Stimulated activated CD8-positive, alpha-beta memory T cell treated with anti-CD3 and anti-CD28 coated beads, Interleukin-2, amount 100 ng/mL, for 48 hours (primary cell): ENCODE data around the gene TTC7B.

Experiments
- DNase-seq, 2 donors: peaks; one replicate each; pipeline ENCODE4 v3.0.0-alpha.2; 2020; ENCODE audit warnings: low read depth in 2 of 2

TTC7B gene

DNA sequence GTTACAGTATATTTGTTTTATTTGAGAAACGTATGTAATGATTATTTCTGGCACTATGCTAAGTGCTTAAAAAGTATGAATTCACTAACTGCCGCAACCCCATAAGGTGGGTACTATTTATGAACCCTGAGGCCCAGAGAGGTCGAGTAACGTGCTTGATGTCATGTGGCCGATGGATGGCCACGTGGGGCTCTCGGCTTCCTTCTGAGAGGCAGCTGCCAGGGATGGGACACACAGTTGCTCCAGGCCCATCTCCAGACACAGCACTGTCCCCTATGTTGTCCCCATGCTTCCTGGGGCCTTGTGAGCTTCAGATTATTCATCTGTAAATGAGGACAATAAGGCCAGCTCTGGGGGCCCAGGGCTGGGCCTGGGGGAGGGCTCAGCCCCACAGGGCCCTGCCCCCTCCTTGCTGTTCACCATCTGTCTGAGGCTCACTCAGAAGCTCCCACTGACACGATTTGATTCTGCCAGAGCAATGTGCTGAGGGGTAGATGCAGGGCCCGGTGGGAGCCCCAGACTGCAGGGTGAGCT lies 304.4 kb downstream of the TTC7B start:
- DNase-seq = no peak

DNA sequence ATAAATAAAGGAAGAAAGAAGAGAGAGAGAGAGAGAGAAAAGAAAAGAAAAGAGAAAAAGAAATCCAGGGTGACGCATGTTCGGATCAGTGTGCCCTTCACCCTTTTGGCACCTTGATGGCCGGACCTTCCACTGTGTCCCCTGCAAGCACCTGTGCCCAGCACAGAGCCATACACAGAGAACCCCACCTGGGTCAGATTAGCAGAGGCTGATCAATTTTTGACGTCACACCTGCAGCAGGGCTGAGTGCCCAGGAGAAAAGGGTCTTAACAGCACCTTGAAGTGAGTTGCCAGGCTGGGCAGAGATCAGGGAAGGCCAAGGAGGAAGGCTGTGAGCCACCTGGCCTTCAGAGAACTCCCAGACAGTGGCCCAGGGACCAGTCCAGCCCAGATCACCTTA lies 305.0 kb downstream of the TTC7B start:
- DNase-seq = no peak

DNA sequence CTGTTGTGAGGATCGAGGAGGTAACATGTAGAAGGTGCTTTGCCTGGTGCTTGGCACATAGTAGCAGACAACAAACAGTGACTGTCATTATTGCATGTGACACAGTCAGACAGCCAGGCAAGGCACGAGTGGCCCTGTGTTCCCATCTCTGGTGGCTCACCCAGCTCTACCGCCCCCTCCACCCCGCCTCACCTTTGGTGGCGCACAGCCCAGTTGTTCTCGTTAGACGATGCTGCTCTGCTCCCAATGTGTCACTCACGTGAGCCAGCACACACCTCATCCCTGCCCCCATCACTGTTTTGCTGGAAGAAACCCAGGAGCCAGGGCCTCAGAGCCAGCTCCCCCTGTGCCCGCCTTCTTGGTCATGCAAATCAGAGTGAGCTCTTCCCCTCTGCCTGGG lies 306.1 kb downstream of the TTC7B start:
- no peak for DNase-seq

DNA sequence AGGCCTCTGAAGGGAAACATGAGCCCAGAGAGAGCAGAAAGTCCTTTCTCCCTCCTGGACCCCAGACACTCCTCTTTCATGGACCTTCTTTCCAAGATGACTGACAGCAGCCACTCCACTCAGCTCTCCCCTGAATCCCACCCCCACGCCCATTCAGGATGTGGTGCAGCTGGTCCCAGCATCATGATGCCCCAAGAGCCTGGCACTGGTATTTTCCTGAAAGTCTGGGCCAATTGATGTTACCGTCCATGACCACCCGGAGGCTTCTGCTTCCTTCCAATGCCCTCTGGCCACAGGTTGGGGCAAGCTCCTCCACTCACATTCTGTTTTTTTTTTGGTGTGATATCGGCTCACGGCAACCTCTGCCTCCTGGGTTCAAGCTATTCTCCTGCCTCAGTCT lies 306.8 kb downstream of the TTC7B start:
- no peak for DNase-seq

DNA sequence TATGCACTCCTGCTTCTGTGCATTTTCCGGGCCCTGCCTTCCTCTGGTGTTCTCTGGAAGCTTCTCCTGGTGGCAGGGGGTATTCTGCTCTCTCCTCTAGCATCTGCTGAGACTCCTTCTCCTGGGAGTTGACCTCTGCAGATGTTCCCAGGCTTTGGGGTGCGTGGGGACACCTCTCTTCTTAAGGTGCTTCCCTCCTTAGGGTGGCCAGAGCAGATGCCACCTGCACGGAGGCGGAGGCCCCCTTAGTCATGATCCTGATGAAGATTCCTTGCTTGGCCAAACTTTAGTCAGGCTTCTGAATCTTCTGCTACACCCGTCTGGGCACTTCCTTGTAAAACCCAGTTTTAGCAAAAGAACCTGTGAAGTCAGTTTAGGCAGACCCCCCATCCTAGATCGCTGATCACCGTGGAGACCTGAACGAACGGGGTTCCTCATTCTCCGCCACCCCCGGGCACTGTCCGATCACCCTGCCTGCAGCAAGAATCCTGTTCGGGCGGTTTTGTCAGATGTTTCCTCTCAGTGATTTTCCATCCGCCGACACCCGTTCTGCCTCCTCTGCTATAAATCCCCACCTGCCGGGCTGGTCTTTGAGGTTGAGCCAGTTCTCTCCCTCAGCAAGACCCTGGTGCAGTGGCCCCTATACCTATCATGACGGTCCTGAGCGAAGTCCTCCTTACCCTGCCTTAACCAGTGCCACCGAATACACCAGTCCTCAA lies 307.5 kb downstream of the TTC7B start:
- DNase-seq = no peak

DNA sequence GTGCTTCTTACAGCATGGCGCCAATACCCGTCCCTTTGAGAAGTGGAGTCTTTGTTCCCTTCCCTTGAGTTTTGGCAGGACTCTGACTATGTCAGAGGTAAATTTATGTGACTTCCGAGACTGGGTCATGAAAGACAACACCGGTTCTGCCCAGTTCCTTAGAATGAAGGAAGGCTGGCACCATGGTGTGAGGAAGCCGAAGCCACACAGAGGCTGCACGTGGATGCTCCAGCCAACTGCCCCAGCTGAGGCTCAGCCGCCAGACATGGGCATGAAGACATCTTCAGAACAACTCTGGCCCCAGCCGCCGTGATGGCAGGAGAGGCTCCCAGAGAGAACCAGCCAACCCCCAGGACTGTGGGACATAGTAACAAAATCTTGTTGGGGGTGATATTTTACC lies 308.2 kb downstream of the TTC7B start:
- DNase-seq = no peak

DNA sequence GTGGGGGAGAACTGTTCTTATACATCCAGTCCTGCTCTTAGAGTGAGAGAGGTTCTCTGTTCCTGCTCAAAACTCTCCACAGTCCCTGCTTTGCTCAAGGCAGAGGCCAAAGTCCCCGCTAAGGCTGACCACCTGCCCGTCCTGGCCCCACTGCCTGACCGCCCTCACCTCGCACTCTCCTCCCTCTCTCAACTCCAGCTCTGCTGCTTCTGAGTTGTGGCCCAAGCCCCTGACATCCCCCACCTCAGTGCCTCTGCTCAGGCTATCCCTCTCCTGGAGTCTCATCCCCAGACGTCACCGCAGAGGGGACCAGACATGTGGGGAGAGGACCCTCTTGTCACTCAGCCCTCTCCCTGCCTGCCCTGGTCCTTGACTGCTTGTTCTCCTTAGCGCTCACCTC lies 308.8 kb downstream of the TTC7B start:
- no peak for DNase-seq

DNA sequence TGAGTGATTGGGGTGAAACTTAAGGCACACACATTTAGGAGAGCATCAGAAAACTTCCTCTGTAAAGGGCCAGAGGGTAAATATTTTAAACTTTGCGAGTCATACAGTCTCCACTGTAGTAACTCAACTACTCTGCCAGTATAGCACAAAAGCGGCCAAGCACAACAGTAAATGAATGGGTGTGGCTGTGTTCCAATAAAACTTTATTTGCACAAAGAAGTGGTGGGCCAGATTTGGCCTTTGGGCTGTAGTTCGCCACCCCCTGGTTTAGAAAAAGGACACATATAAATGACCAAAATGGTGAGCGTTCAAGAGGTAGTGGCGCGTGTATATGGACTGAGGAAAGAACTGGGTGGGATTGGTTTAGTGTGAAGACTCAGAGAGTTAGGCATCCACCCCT lies 309.5 kb downstream of the TTC7B start:
- DNase-seq = no peak

DNA sequence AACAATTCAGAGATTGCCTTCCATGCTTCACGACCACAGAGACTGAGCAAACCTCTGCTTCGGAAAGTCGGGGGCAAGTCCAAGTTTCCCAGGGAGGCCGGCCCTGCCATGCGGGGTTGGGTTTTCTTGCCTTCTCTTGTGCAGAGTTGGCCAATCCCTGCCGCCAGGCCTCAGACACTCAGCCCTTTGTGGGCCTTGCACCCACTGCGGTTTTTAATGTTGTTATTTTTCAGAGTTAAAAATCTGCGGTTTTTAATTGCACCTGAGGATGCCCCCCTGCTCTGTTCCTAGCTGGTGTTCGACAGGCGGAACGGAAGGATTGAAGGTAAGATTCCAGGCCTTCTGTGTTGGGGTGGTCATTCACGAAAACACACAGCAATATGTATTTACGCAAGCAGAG lies 310.7 kb downstream of the TTC7B start:
- DNase-seq = no peak

DNA sequence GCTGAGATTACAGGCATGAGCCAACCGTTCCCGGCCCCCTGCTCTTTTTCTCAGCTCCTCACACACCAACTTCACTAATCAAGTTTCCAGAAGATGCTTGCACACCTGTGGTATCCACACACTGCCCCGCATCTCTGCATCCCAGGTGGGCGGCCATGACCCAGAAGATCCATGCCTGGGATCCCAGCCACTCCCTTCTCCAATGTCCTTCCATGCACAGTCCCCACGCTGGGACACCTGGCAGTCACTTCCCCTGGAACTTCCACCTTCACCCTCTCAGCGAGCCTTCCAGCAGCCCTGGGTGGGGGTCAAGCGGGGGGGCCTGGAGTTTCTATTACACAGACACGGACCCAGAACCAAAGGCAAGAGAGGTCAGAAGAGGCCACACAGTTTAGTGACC lies 311.6 kb downstream of the TTC7B start:
- DNase-seq = no peak

DNA sequence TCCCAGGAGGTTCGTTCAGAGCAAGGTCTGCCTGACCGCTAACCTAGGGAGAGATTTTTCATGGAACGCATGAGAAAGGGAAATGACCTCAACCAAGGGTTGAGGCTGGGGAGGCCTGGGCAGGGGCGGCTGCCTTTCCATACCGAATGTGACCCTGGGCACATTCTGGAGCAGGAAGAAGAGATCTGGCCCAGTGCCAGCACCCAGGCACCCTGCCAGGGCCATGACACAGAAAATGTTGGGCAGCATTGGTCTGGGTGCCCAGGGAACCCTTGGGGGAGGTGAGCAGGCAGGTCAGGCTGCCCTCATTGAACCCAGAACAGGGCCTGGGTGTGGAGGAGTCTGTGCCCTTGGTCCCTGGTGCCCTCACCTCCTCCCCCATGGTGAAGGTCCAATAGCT lies 312.6 kb downstream of the TTC7B start:
- DNase-seq = no peak

DNA sequence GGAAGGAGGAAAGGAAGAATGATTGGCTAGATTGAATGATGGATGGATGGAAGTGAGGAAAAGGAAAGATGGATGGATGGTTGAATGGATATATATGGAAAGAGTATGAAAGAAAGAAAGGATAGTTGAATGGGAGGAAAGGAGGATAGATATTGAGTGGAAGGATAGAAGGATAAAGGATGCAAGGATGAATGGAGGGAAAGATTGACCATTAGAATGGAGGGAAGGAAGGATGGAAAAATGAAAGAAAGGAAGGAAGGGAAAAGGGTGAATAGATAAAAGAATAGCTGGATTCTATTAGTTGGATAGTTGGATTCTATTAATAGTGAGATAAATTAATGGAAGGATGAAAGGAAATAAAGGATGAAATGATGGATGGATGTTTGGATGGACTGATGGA lies 313.5 kb downstream of the TTC7B start:
- no peak for DNase-seq

DNA sequence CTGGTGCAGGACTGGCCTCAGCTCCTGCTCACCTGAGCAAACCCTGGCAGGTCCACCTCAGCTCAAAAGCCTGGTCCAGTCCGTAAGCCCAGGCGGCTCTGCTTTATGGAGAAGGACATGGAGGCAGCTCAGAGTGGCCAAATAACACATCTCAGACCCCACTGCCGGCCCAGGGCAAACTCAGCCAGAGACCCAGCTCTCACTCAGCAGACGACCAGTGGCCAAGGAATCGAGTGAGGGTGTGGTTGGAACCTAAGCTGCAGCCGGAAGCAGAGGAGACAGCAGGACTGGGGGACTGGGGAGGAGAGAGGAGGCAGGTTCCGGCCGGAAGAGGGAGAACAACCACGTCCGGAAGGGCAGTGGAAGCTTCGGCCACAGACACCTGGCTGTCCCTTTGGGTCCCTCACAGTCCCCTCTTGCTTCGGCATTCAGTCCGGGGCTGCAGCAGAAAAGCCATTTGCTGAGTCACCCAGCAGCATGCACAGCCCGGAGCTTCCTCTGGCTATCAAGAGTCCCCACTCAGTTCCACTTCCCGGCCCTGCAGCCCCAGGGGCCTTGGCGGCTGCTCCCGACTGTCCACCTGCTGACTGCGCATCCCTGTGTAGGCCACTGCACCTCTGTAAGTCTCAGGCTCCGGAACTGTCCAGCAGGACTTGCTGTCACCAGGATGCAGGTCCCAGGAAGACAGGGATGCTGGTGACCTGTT lies 315.4 kb downstream of the TTC7B start:
- no peak for DNase-seq

DNA sequence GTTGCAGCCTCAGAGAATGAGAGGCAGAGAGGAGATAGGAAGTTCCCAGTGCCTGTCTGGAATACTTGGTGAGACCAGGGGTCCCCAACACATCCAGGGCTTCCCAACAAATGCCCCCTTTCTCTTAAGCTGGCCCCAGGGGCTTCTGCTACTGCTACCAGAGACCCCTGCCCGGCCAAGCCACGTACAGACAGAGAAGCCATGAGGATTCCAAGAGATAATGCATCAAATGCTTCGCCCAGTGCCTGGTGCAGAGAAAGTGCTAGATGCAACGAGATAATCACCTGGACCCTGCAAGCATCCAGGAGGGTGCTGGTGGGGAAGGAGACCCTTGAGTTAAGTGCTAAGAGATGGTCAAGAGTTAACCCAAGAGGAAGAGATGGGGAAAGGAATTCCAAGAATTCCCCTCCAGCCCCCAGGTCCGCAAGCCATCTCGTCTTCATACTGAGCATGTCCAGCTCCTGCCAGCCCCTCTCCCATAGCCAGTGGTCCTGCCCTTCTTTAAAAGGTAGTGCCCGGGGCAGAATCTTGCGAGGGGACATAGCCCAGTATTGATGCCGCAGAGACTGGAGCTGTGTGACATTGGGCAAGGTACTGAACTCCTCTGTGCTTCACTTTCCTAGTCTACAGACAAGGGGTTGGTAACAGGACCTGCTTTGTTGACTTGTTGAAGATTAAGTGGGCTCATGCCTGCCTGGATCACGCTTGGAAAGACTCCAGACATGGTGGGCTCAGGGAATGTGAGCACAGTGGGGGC lies 316.1 kb downstream of the TTC7B start:
- DNase-seq = no peak

DNA sequence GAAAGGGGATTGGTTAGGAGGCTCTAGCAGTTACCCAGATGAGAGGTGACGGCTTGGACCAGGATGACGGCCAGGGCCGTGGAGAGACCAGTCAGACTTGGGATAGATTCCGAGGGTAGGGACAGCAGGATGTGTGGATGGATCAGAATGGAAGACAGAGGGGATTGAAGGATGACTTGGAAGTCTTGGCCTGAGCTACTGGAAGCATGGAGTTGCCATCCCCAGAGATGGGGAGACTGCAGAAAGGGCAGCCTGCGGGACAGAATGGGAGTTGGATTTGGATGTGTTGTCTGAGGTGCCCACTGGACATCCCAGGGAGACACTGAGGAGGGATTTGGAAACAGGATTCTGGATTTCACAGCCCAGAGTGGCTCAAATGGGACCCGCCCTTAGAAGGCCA lies 317.1 kb downstream of the TTC7B start:
- no peak for DNase-seq

DNA sequence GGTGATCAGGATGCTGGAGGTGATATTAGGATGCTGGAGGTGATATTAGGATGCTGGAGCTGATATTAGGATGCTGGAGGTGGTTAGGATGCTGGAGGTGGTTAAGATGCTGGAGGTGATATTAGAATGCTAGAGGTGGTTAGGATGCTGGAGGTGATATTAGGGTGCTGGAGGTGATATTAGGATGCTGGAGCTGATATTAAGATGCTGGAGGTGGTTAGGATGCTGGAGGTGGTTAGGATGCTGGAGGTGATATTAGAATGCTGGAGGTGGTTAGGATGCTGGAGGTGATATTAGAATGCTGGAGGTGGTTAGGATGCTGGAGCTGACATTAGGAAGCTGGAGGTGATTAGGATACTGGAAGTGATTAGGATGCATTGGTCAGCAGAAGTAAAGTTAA lies 318.0 kb downstream of the TTC7B start:
- no peak for DNase-seq

DNA sequence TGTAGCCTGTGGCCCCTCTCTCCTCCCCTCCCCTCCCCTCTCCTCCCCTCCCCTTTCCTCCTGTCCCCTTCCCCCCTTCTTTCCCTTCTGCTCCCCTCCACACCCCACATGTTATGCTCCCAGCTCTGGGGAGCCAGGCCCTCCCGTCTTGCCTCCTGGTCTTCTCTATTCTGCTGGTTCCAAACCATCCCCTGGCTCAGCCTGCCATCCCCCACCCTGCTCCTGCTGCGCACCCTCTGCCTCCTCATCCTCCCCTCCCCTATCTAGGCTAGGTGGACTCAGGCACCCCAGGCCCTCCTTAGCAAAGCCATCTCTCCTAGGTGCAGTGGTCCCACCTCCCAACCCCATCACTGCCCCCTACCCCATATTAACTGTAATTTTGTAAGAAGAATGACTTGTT lies 319.9 kb downstream of the TTC7B start:
- no peak for DNase-seq

DNA sequence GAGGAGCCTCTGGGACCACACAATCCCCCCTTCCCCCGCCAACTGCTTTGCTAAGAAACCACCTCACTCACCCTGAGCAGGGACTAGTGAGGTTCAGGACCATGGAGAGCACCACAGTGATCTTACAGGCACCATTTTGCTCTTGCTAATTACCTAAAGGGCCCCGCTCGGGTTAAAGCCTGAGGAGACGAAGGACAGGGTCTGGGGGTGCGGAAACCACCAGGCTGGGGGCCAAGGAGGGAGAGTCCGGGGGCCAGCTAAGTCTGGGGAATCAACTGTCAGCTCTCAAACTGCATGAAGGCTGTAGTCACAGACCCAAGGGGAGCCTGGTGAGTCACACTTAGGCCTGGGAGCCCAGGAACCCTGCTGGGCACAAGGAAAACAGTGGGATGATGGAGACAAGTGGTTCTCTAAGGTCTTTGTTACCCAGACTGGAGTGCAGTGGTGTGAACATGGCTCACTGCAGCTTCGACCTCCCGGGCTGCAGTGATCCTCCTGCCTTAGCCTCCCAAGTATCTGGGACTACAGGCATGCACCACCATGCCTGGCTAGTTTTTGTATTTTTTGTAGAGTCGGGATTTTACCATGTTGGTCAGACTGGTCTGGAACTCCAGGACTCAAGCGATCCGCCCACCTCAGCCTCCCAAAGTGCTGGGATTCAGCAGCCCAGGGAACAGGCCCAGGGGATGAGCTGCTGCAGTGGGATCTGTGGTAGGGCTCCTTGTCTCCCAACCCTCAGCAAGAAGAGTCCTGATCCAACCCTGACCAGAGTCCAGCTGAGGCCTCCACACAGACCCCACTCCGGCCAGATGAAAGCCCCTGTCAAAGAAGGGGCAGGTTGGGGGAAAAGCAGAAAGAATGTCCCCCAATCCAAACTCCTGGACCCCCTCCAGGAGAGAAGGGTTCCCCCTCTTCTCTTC lies 320.6 kb downstream of the TTC7B start:
- DNase-seq = peak in 1 of 2 donors; percentile 13

DNA sequence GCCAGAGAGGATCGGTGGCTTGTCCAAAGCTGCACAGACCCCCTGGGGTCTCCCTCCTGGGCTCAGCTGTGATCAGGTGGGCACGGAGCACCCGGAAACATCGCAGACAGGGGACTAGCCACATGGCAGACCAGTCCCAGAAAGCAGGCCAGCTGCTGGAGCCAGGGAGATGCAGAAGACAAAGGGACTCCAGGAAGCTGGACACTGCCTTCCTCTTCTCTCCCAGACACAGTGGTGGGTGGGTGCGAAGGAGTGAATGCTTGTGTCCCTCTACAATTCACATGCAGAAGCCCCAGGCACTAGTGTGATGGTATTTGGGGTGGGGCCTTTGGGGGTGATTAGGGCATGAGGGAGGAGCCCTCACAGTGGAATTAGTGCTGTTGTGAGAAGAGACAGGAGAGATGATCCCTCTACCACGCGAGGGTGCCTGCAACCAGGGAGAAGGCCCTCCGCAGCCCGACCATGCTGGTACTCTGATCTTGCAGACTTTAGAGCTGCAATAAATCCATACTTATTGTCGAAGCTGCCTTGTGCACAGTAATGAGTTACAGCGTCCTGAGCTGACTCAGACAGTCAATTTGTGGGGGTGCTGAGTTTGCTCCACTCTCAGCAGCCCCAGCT lies 324.2 kb downstream of the TTC7B start:
- no peak for DNase-seq

DNA sequence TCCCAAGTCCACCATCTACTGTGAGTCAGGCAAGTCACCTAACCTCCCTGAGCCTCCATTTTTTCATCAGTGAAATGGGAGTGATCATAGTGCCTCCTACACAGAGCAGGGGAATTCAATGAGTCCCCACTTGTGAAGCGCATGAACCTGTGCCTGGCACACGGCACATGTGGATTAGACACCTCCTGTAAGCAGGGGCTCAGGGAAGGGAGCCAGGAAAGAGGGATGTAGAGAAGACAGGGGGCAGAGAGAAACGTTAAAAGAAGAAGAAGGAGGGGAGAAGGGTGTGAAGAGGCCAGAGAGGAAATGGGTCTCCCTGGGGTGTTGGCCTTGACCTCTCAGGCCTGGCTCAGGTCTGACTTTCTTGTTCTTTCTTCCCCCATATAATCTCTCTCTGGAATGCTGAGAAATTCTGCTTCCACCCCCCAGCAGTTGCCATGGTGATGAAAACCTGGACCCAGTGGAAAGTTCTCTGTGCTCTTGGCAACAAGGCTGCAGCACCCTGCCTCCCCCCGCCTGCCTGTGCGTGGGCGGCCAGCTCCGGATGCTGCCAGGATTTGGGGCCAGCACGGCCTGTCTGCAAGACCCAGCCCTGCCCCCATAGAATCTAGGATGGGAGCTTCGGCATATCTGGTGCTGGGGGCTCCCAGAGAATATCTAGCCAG lies 324.9 kb downstream of the TTC7B start:
- DNase-seq = no peak

DNA sequence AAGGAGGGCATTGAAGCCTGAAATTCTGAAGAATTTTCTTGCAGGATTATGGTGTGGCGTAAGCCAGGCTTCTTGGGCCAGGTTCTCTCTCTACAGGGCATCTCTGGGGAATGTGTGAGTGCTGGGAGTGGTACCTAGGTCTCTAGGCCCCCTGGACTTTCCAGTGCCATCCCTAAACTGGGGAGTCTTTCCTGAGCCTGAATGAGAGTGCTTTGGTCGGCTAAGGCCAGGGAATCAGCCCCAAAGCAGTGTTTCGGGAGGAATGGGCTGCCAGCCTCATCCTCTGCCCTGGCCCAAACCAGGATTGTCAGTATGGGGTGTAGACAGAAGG lies 325.5 kb downstream of the TTC7B start:
- no peak for DNase-seq
